GM12878 (cell line): ENCODE measurements around the gene LRBA. TPM values are rescaled to one million over a fixed set of nuclear protein-coding genes. Genes with fewer than 3 reads are reported as not detected.

Experiments
- ATAC-seq: fragments of 200-7000 bp; cut with Tn5 transposase; 3 replicates; pipeline ENCODE4 v1.9.1; 2020; ENCODE audit warnings: mild to moderate bottlenecking, moderate library complexity
- BruUV-seq: library from RNA; stranded (reverse); fragments of 400-500 nt; replicated peaks from 2 replicates; lab custom pipeline; 2021; lab: Mats Ljungman, UMichigan
- CTCF ChIA-PET: fragments of 300-600 bp; sonication (Branson Sonifier 250); formaldehyde crosslinking; extraction: SDS; loops from one replicate; lab custom pipeline; 2021; ENCODE audit warnings: inconsistent platforms; lab: Yijun Ruan, JAX
- POLR2A ChIA-PET: fragments of 350-600 bp; formaldehyde crosslinking; extraction: SDS; loops from one replicate; lab custom pipeline; 2021; ENCODE audit warnings: inconsistent platforms; lab: Charles Lee
- RAD21 ChIA-PET: fragments of 300-600 bp; sonication (Branson Sonifier 250); formaldehyde crosslinking; loops from one replicate; lab custom pipeline; 2023; ENCODE audit warnings: antibody characterized with exemption; ENCODE audit not compliant: unreplicated experiment; lab: Charles Lee
- SMC1A ChIA-PET: fragments of 300-600 bp; sonication (Branson Sonifier 250); formaldehyde crosslinking; loops from one replicate; lab custom pipeline; 2023; ENCODE audit not compliant: unreplicated experiment, uncharacterized antibody; lab: Charles Lee
- DNase-seq: peaks from one replicate; pipeline ENCODE4 v3.0.0-alpha.2; 2011; ENCODE audit warnings: low read depth, low spot score
- FAIRE-seq: peaks from 3 replicates; lab custom pipeline; 2011; peaks lifted over from hg19 to GRCh38; lab: Jason Lieb, UNC
- H2AFZ ChIP-seq: 2 replicates; pipeline ENCODE4 v1.6.0; 2011; ENCODE audit warnings: low read depth, low read length, control low read depth; ENCODE audit not compliant: control insufficient read depth
- H3K27ac ChIP-seq: 2 replicates; pipeline ENCODE4 v1.5.1; 2011; ENCODE audit warnings: control low read depth; ENCODE audit not compliant: control insufficient read depth, insufficient read depth
- H3K27me3 ChIP-seq, 2 experiments: replicated peaks in 1 of 2; 2 replicates each; pipeline versions ENCODE4 v1.6.0 to v1.6.1; 2011; ENCODE audit warnings: low read length in 1 of 2; ENCODE audit not compliant: control insufficient read depth in 2 of 2, insufficient read depth in 2 of 2
- H3K36me3 ChIP-seq, 2 experiments: 2 replicates each; pipeline ENCODE4 v1.5.1; 2011; ENCODE audit warnings: low read length in 1 of 2; ENCODE audit not compliant: control insufficient read depth in 2 of 2, insufficient read depth in 2 of 2
- H3K4me1 ChIP-seq: 2 replicates; pipeline ENCODE4 v1.6.1; 2011; ENCODE audit warnings: mild to moderate bottlenecking, low read length, moderate library complexity, mixed read lengths; ENCODE audit not compliant: control insufficient read depth, insufficient read depth
- H3K4me2 ChIP-seq: 2 replicates; pipeline ENCODE4 v1.6.0; 2011; ENCODE audit warnings: control low read depth; ENCODE audit not compliant: control insufficient read depth, insufficient read depth
- H3K4me3 ChIP-seq: fragments of 200-600 bp; sonication (generic); 2 replicates; pipeline ENCODE4 v1.5.1; 2016
- H3K79me2 ChIP-seq: 2 replicates; pipeline ENCODE4 v1.6.0; 2011; ENCODE audit warnings: low read length; ENCODE audit not compliant: control insufficient read depth, insufficient read depth
- H3K9ac ChIP-seq: 2 replicates; pipeline ENCODE4 v1.8.0; 2011; ENCODE audit warnings: low read length, control low read depth, mixed read lengths; ENCODE audit not compliant: control insufficient read depth, insufficient read depth
- H3K9me3 ChIP-seq: replicated peaks from 3 replicates; pipeline ENCODE4 v1.5.1; 2011; ENCODE audit warnings: mild to moderate bottlenecking, low read length; ENCODE audit not compliant: control insufficient read depth, insufficient read depth
- H4K20me1 ChIP-seq: 2 replicates; pipeline ENCODE4 v1.6.0; 2011; ENCODE audit not compliant: control insufficient read depth, insufficient read depth
- CBFB ChIP-seq: IDR thresholded peaks from 2 replicates; pipeline ENCODE4 v1.6.1; 2016; ENCODE audit warnings: antibody characterized with exemption, low read depth
- CBX5 ChIP-seq: sonication (generic); IDR thresholded peaks from 2 replicates; pipeline ENCODE4 v1.6.1; 2016; ENCODE audit warnings: low read depth, moderate library complexity, mild to moderate bottlenecking, inconsistent platforms
- CREB1 ChIP-seq: IDR thresholded peaks from 2 replicates; pipeline ENCODE4 v1.6.1; 2012; ENCODE audit warnings: low read depth, mild to moderate bottlenecking, inconsistent platforms
- EGR1 ChIP-seq, 2 experiments: IDR thresholded peaks; 1 replicate in 1 of 2; 2 replicates in 1 of 2; pipeline ENCODE4 v1.6.1; 2011 to 2012; ENCODE audit warnings: low read depth in 2 of 2, low read length in 2 of 2, borderline replicate concordance in 1 of 2, mild to moderate bottlenecking in 1 of 2, moderate library complexity in 1 of 2
- IKZF2 ChIP-seq, 2 experiments: fragments of 450-650 bp; IDR thresholded peaks; 2 replicates each; pipeline ENCODE4 v1.6.1; 2017; ENCODE audit warnings: mild to moderate bottlenecking in 2 of 2, moderate library complexity in 2 of 2
- IRF4 ChIP-seq: IDR thresholded peaks from 2 replicates; pipeline ENCODE4 v1.6.1; 2011; ENCODE audit warnings: low read depth, low read length
- RUNX3 ChIP-seq: IDR thresholded peaks from 2 replicates; pipeline ENCODE4 v1.6.1; 2012; ENCODE audit warnings: low read length, inconsistent platforms
- SRF ChIP-seq, 2 experiments: IDR thresholded peaks; 2 replicates each; pipeline ENCODE4 v1.6.1; 2011; ENCODE audit warnings: low read depth in 2 of 2, low read length in 2 of 2, mild to moderate bottlenecking in 1 of 2, moderate library complexity in 1 of 2
- STAT3 ChIP-seq: IDR thresholded peaks from 2 replicates; pipeline ENCODE4 v1.6.1; 2011; ENCODE audit warnings: low read depth, low read length, improper control_type of control experiment
- ZBTB11 ChIP-seq: fragments of 450-650 bp; formaldehyde crosslinking; IDR thresholded peaks from 2 replicates; pipeline ENCODE4 v1.5.0; 2022; ENCODE audit warnings: mild to moderate bottlenecking, missing genetic modification characterization
- WGBS: methylation state at CpG from one replicate; pipeline ENCODE4 v1.1.6; 2016; ENCODE audit warnings: low lambda C conversion rate; ENCODE audit not compliant: insufficient replicate concordance, insufficient coverage; ENCODE audit errors: missing lambda C conversion rate; 5-methylcytosine and 5-hydroxymethylcytosine counted together
- in situ Hi-C: fragments of 300-500 bp; cut with MboI; formaldehyde crosslinking; loops from 9 replicates; pipeline ENCODE4 v1.14.3; 2018; ENCODE audit warnings: mixed read lengths
- intact Hi-C: fragments of 100-400 bp; cut with micrococcal nuclease; formaldehyde crosslinking; loops from one replicate; pipeline ENCODE4 v1.14.2; 2022; ENCODE audit not compliant: unreplicated experiment
- polyA plus RNA-seq, 11 experiments: library from polyadenylated mRNA; depleted of rRNA in 4 of 11; unstranded in 6 of 11; stranded (reverse) in 5 of 11; fragments of >200 nt; fragmentation: Nextera tagmentation in 4 of 11; fragmentation: Illumina TruSeq in 1 of 11; extraction: Ambion mirVana in 4 of 11; extraction: Trizol in 1 of 11; gene quantifications; 1 replicate in 1 of 11; 2 replicates in 10 of 11; pipeline versions ENCODE4 v1.2.1 to v1.2.3, GENCODE V29; 2011 to 2016; ENCODE audit warnings: inconsistent platforms in 2 of 11, missing spikeins in 2 of 11, low read depth in 1 of 11
- total RNA-seq, 4 experiments: library from RNA; depleted of rRNA in 3 of 4; stranded (reverse); fragments of >200 nt in 3 of 4; fragmentation: Illumina TruSeq in 1 of 4; extraction: Trizol in 1 of 4; gene quantifications; 2 replicates each; pipeline versions ENCODE4 v1.2.1 to v1.2.3, GENCODE V29; 2013 to 2021
- TF ChIP-seq, protein P1 (sequence below): IDR thresholded peaks from 2 replicates; pipeline ENCODE4 v1.6.1; 2011; ENCODE audit warnings: borderline replicate concordance, low read depth, mild to moderate bottlenecking, moderate library complexity, low read length; ENCODE audit not compliant: insufficient read depth, poor library complexity, severe bottlenecking
- TF ChIP-seq, protein P2 (sequence below): fragments of 450-650 bp; IDR thresholded peaks from 2 replicates; pipeline ENCODE4 v1.6.1; 2016; ENCODE audit warnings: mild to moderate bottlenecking, moderate library complexity, borderline replicate concordance

LRBA gene
- total and polyA plus RNA-seq, 10 of the 15 experiments (the other 5 are each of a cell fraction or from before 2014, with no cell fraction given), result 20.3 to 93.4 (median 55.0) TPM

DNA sequence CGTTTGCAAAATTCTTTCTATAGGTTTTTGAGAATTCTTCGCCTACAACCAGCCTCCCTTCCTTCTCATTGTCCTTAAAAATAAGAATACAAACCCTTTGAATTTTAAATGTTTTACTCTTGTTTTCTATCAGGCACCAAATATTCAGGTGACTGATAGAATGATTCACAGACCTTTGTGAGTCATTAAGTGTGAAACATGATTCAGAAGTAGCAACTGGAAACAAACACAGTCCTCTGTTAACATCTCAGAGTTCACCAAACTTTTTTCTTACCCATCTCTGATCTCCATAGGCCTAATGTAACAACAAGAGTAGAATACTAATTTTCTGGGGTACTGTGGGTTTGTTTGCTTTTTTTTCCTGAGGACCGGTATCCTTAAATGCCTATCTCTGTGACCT, 496.5 kb downstream of the LRBA start:
- H3K27ac ChIP-seq, result no peak overlapping the region
- no peaks in the 10 kb centered on the region for H3K27me3 ChIP-seq
- no peaks in the 10 kb centered on the region for H3K9me3 ChIP-seq
- H3K4me3 ChIP-seq, result no peak overlapping the region
- no peaks in the 10 kb centered on the region for H4K20me1 ChIP-seq
- WGBS, result 67% methylated on average over 3 of the region's 3 CpGs
- in situ Hi-C loops, result no loop called here
- no peak for FAIRE-seq
- no peaks in the 10 kb centered on the region; a peak in 1 of 4 replicates for H3K36me3 ChIP-seq
- no peak overlapping the region for H3K4me2 ChIP-seq
- no peak overlapping the region for H3K9ac ChIP-seq
- SMC1A ChIA-PET, result no interaction called here
- POLR2A ChIA-PET, result no interaction called here
- intact Hi-C loops, result no loop called here
- H3K4me1 ChIP-seq, result no peaks in the 10 kb centered on the region
- no peak overlapping the region for H2AFZ ChIP-seq
- no peak for DNase-seq
- no peaks in the 10 kb centered on the region for H3K79me2 ChIP-seq
- RAD21 ChIA-PET, result no interaction called here
- peak; percentile 57 for ATAC-seq
- no TSS peak for BruUV-seq
- CTCF ChIA-PET, result no interaction called here
- TF ChIP-seq CBFB (no peak), CREB1 (no peak), IKZF2 (IDR thresholded peaks at IDR 0.05) (no peak), IRF4 (no peak), EGR1 (IDR thresholded peaks at IDR 0.05; ENCODE audit: borderline replicate concordance in 1 of 2, low read depth in 2 of 2, low read length in 2 of 2) (no peak), SRF (IDR thresholded peaks at IDR 0.05; ENCODE audit: low read depth in 2 of 2, low read length in 2 of 2) (no peak), CBX5 (no peak), STAT3 (no peak), RUNX3 (no peak), ZBTB11 (no peak)
- TF ChIP-seq, protein P1, sequence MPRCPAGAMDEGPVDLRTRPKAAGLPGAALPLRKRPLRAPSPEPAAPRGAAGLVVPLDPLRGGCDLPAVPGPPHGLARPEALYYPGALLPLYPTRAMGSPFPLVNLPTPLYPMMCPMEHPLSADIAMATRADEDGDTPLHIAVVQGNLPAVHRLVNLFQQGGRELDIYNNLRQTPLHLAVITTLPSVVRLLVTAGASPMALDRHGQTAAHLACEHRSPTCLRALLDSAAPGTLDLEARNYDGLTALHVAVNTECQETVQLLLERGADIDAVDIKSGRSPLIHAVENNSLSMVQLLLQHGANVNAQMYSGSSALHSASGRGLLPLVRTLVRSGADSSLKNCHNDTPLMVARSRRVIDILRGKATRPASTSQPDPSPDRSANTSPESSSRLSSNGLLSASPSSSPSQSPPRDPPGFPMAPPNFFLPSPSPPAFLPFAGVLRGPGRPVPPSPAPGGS, result no peak
- TF ChIP-seq, protein P2, sequence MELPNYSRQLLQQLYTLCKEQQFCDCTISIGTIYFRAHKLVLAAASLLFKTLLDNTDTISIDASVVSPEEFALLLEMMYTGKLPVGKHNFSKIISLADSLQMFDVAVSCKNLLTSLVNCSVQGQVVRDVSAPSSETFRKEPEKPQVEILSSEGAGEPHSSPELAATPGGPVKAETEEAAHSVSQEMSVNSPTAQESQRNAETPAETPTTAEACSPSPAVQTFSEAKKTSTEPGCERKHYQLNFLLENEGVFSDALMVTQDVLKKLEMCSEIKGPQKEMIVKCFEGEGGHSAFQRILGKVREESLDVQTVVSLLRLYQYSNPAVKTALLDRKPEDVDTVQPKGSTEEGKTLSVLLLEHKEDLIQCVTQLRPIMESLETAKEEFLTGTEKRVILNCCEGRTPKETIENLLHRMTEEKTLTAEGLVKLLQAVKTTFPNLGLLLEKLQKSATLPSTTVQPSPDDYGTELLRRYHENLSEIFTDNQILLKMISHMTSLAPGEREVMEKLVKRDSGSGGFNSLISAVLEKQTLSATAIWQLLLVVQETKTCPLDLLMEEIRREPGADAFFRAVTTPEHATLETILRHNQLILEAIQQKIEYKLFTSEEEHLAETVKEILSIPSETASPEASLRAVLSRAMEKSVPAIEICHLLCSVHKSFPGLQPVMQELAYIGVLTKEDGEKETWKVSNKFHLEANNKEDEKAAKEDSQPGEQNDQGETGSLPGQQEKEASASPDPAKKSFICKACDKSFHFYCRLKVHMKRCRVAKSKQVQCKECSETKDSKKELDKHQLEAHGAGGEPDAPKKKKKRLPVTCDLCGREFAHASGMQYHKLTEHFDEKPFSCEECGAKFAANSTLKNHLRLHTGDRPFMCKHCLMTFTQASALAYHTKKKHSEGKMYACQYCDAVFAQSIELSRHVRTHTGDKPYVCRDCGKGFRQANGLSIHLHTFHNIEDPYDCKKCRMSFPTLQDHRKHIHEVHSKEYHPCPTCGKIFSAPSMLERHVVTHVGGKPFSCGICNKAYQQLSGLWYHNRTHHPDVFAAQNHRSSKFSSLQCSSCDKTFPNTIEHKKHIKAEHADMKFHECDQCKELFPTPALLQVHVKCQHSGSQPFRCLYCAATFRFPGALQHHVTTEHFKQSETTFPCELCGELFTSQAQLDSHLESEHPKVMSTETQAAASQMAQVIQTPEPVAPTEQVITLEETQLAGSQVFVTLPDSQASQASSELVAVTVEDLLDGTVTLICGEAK, result no peak
